Hepatocyte (in vitro differentiated cells): ENCODE results near the gene TULP4. TPM values are rescaled to one million over a fixed set of nuclear protein-coding genes. Genes with fewer than 3 reads are reported as not detected.

Source experiments
- DNase-seq: peaks from one replicate; pipeline ENCODE4 v3.0.0-alpha.2; 2016; ENCODE audit warnings: low spot score
- H2AFZ ChIP-seq: fragments of 200-600 bp; sonication (generic); 2 replicates; pipeline ENCODE4 v1.6.0; 2016; ENCODE audit warnings: antibody characterized with exemption, mild to moderate bottlenecking
- H3K27ac ChIP-seq: fragments of 200-600 bp; sonication (generic); 2 replicates; pipeline ENCODE4 v1.5.1; 2016; ENCODE audit warnings: mild to moderate bottlenecking
- H3K27me3 ChIP-seq: fragments of 200-600 bp; sonication (generic); 2 replicates; pipeline ENCODE4 v1.6.1; 2016
- H3K36me3 ChIP-seq: fragments of 200-600 bp; sonication (generic); replicated peaks from 2 replicates; pipeline ENCODE4 v1.5.1; 2016; ENCODE audit warnings: low read depth; ENCODE audit not compliant: insufficient read depth
- H3K4me1 ChIP-seq: fragments of 200-600 bp; sonication (generic); 2 replicates; pipeline ENCODE4 v1.5.1; 2016; ENCODE audit warnings: mild to moderate bottlenecking, moderate library complexity; ENCODE audit not compliant: insufficient read depth
- H3K4me2 ChIP-seq: fragments of 200-600 bp; sonication (generic); 2 replicates; pipeline ENCODE4 v1.6.0; 2016
- H3K4me3 ChIP-seq: fragments of 200-600 bp; sonication (generic); 2 replicates; pipeline ENCODE4 v1.5.1; 2016; ENCODE audit warnings: mild to moderate bottlenecking
- H3K79me2 ChIP-seq: fragments of 200-600 bp; sonication (generic); 2 replicates; pipeline ENCODE4 v1.6.0; 2017; ENCODE audit warnings: mild to moderate bottlenecking
- H3K9me2 ChIP-seq: fragments of 200-600 bp; sonication (generic); replicated peaks from 2 replicates; pipeline ENCODE4 v1.6.0; 2017; ENCODE audit warnings: mild to moderate bottlenecking; ENCODE audit not compliant: insufficient read depth
- H3K9me3 ChIP-seq: fragments of 200-600 bp; sonication (generic); 2 replicates; pipeline ENCODE4 v1.5.1; 2016; ENCODE audit warnings: low read depth, mild to moderate bottlenecking
- H4K20me1 ChIP-seq: fragments of 200-600 bp; sonication (generic); 2 replicates; pipeline ENCODE4 v1.6.0; 2016; ENCODE audit warnings: mild to moderate bottlenecking; ENCODE audit not compliant: insufficient read depth, poor library complexity, severe bottlenecking
- CTCF ChIP-seq: fragments of 200-600 bp; sonication (generic); IDR thresholded peaks from 2 replicates; pipeline ENCODE4 v1.5.1; 2016; ENCODE audit warnings: antibody characterized with exemption, mild to moderate bottlenecking; ENCODE audit not compliant: poor library complexity
- EZH2 ChIP-seq: fragments of 200-600 bp; sonication (generic); IDR thresholded peaks from 2 replicates; pipeline ENCODE4 v1.6.1; 2016; ENCODE audit warnings: antibody characterized with exemption, mild to moderate bottlenecking, borderline replicate concordance
- EZH2phosphoT487 ChIP-seq: fragments of 200-600 bp; sonication (generic); IDR thresholded peaks from one replicate; pipeline ENCODE4 v1.6.1; 2018; ENCODE audit warnings: antibody characterized with exemption, mild to moderate bottlenecking, low read depth, moderate library complexity; ENCODE audit not compliant: unreplicated experiment, severe bottlenecking
- WGBS: methylation state at CpG from one replicate; pipeline ENCODE4 v1.1.6; 2016; ENCODE audit warnings: low lambda C conversion rate; ENCODE audit errors: missing lambda C conversion rate; 5-methylcytosine and 5-hydroxymethylcytosine counted together
- polyA plus RNA-seq: library from polyadenylated mRNA; unstranded; fragments of >200 nt; fragmentation: Nextera tagmentation; extraction: Ambion mirVana; gene quantifications from 2 replicates; pipeline ENCODE4 v1.2.1, GENCODE V29; 2016
- total RNA-seq: library from RNA; depleted of rRNA; stranded (reverse); fragments of >200 nt; gene quantifications from 2 replicates; pipeline ENCODE4 v1.2.3, GENCODE V29; 2014

The TULP4 gene
- total and polyA plus RNA-seq, 2 experiments from 2014 or later: 30.1 to 129 TPM

- no peaks in the 10 kb centered on the region for H3K36me3 ChIP-seq
- WGBS: 93% methylated on average over 5 of the region's 5 CpGs
- H4K20me1 ChIP-seq: peaks cover 2% of the 10 kb centered on the region
- H3K79me2 ChIP-seq: peaks cover 26% of the 10 kb centered on the region
- no peaks in the 10 kb centered on the region for H3K27me3 ChIP-seq
- no peak overlapping the region for H3K4me2 ChIP-seq
- DNase-seq: no peak
- H3K9me2 ChIP-seq: no peaks in the 10 kb centered on the region
- H2AFZ ChIP-seq: no peak overlapping the region
- H3K4me1 ChIP-seq: peaks cover 7% of the 10 kb centered on the region
- H3K4me3 ChIP-seq: no peak overlapping the region
- TF ChIP-seq CTCF (no peak), EZH2 (no peak), EZH2phosphoT487 (no peak)
- H3K27ac ChIP-seq: no peak overlapping the region
- no peaks in the 10 kb centered on the region for H3K9me3 ChIP-seq
Observed at GRCh38 chr6:158413814-158414565, 101.7 kb downstream of the TULP4 start.

- 89% methylated on average over 5 of the region's 5 CpGs for WGBS
- H3K4me2 ChIP-seq: no peak overlapping the region
- no peaks in the 10 kb centered on the region for H3K9me2 ChIP-seq
- H3K27ac ChIP-seq: no peak overlapping the region
- H3K36me3 ChIP-seq: no peaks in the 10 kb centered on the region
- TF ChIP-seq EZH2phosphoT487 (no peak), CTCF (no peak), EZH2 (no peak)
- peaks cover 26% of the 10 kb centered on the region for H3K79me2 ChIP-seq
- no peaks in the 10 kb centered on the region for H3K27me3 ChIP-seq
- DNase-seq: no peak
- H3K9me3 ChIP-seq: peaks cover 2% of the 10 kb centered on the region
- no peaks in the 10 kb centered on the region for H4K20me1 ChIP-seq
- H3K4me1 ChIP-seq: no peaks in the 10 kb centered on the region
- no peak overlapping the region for H2AFZ ChIP-seq
- H3K4me3 ChIP-seq: no peak overlapping the region
Observed at GRCh38 chr6:158414851-158415262, 102.6 kb downstream of the TULP4 start.

- no peak overlapping the region for H3K4me3 ChIP-seq
- WGBS: 92% methylated on average over 7 of the region's 7 CpGs
- no peak overlapping the region for H2AFZ ChIP-seq
- H3K27ac ChIP-seq: no peak overlapping the region
- peaks cover 18% of the 10 kb centered on the region for H3K79me2 ChIP-seq
- H3K27me3 ChIP-seq: no peaks in the 10 kb centered on the region
- no peak overlapping the region for H3K4me2 ChIP-seq
- no peaks in the 10 kb centered on the region for H4K20me1 ChIP-seq
- no peak for TF ChIP-seq EZH2
- TF ChIP-seq EZH2phosphoT487: no peak
- no peak for TF ChIP-seq CTCF
- H3K9me3 ChIP-seq: peaks cover 2% of the 10 kb centered on the region
- no peaks in the 10 kb centered on the region for H3K36me3 ChIP-seq
- no peak for DNase-seq
- no peaks in the 10 kb centered on the region for H3K4me1 ChIP-seq
- no peaks in the 10 kb centered on the region for H3K9me2 ChIP-seq
Observed at GRCh38 chr6:158415666-158416065, 103.4 kb downstream of the TULP4 start.
